Activated CD8-positive, alpha-beta T cell treated with anti-CD3 and anti-CD28 coated beads for 36 hours (primary cell): ENCODE measurements around the gene ZC3HAV1. TPM values are rescaled to one million over a fixed set of nuclear protein-coding genes. Genes with fewer than 3 reads are reported as not detected.

Experiments used
- ATAC-seq: fragments of 200-7000 bp; cut with Tn5 transposase; one replicate; pipeline ENCODE4 v1.10.0; 2021; ENCODE audit warnings: mild to moderate bottlenecking, moderate library complexity
- CTCF ChIA-PET: fragments of 350-600 bp; sonication (Branson Sonifier 250); formaldehyde crosslinking; loops from one replicate; lab custom pipeline; 2021; ENCODE audit warnings: antibody characterized with exemption; lab: Charles Lee
- POLR2A ChIA-PET: fragments of 350-600 bp; sonication (Branson Sonifier 250); formaldehyde crosslinking; loops from one replicate; lab custom pipeline; 2021; ENCODE audit warnings: antibody characterized with exemption; lab: Charles Lee
- DNase-seq: peaks from one replicate; pipeline ENCODE4 v3.0.0-alpha.2; 2020
- H3K27ac Mint-ChIP-seq: one replicate; pipeline ENCODE4 v1.8.0; 2021; ENCODE audit warnings: mild to moderate bottlenecking, mixed read lengths
- H3K27me3 Mint-ChIP-seq: one replicate; pipeline ENCODE4 v1.8.0; 2021; ENCODE audit warnings: mixed read lengths
- H3K36me3 Mint-ChIP-seq: one replicate; pipeline ENCODE4 v1.8.0; 2021; ENCODE audit warnings: low read depth, mixed read lengths
- H3K4me1 Mint-ChIP-seq: one replicate; pipeline ENCODE4 v1.8.0; 2021; ENCODE audit warnings: low read depth, mixed read lengths
- H3K4me3 Mint-ChIP-seq: one replicate; pipeline ENCODE4 v1.8.0; 2021; ENCODE audit warnings: mild to moderate bottlenecking, moderate library complexity, mixed read lengths
- H3K9me3 Mint-ChIP-seq: one replicate; pipeline ENCODE4 v1.8.0; 2021; ENCODE audit warnings: mixed read lengths
- CTCF ChIP-seq: fragments of 200-600 bp; IDR thresholded peaks from one replicate; pipeline ENCODE4 v1.8.0; 2022; ENCODE audit warnings: antibody characterized with exemption, mild to moderate bottlenecking
- intact Hi-C: fragments of 100-400 bp; cut with micrococcal nuclease; formaldehyde crosslinking; loops from one replicate; pipeline ENCODE4 v1.10.0; 2022
- total RNA-seq, 2 experiments: library from RNA; stranded (reverse); gene quantifications; one replicate each; pipeline ENCODE4 v1.2.3, GENCODE V29; 2021

Gene ZC3HAV1
- total RNA-seq, result 100 to 1,000 TPM; 125 to 128 TPM

DNA sequence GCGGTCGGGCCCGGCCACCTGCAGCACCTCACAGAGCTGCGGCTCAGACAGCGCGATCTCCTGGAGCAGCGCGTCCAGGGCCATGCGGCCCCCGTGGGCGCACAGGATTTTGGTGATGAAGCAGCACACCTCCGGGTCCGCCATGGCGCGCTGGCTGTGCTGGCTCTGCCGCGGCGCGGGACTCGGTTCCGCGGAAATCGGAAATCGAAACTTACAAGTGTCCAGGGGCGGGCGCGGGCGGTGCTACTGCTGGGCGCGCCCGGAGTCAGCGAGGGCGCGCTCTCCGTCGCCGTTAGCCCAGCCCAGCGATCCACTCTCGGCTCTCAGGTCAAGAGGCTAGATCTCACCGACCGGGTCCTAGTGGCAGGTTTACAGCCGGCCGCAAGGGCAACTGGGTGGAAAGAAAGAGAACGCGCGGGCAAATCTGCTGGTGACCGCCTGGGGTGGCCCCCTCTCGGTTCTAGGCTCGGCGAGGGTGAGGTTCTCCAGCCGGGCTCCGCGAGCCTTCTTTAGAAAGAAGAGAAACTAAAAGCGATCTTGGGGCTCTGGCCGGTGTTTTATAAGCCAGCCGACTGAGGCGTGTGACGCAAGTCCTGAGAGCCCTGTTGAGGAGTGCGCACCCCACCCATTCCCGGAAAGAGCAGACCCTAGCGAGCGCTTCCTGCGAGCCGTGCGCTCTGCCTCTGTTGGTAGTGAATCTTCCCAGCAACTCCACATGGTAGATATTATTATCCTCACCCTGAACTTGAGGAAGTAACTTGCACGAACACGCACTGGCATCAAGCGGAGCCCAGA lies at the start of gene ZC3HAV1:
TSS of gene ZC3HAV1 (minus strand) at position 533 of the 795 bp plus-strand sequence. CDS start at position 144, 389 bp downstream.
- TF ChIP-seq CTCF, result no peak
- H3K4me3 Mint-ChIP-seq, result peak within 1 kb of the TSS; percentile 85
- peak within 1 kb of the TSS; percentile 96 for H3K27ac Mint-ChIP-seq
- DNase-seq (peak; percentile 93), ATAC-seq (peak; percentile 79)
- no peaks in the 10 kb centered on the region for H3K27me3 Mint-ChIP-seq
- H3K4me1 Mint-ChIP-seq, result peaks cover 32% of the 10 kb centered on the region
- ChIA-PET POLR2A (interaction anchor here (0.7 to 2.2 kb wide), 5 partner anchors 7 to 24 kb away, joined by 3 to 6 read pairs (median 3); no protein-coding TSS in a partner anchor), CTCF (no interaction called here)
- peaks cover 42% of the 10 kb centered on the region for H3K36me3 Mint-ChIP-seq
- intact Hi-C loops, result loop anchor here (5.0 kb wide), 2 partner anchors 233 to 248 kb away; partner anchors contain the start of genes FMC1 and LUC7L2
- H3K9me3 Mint-ChIP-seq, result no peaks in the 10 kb centered on the region

- Mint-ChIP-seq H3K36me3 (peaks cover 8% of the 10 kb centered on the region), H3K27ac (no peak overlapping the region), H3K9me3 (peaks cover 2% of the 10 kb centered on the region), H3K4me1 (peaks cover 11% of the 10 kb centered on the region), H3K27me3 (no peaks in the 10 kb centered on the region), H3K4me3 (no peak overlapping the region)
- ChIA-PET POLR2A (interaction anchor here (0.6 kb wide), 1 partner anchor 94 kb away, joined by 3 read pairs; no protein-coding TSS in a partner anchor), CTCF (no interaction called here)
- TF ChIP-seq CTCF, result no peak
- ATAC-seq, result peak; percentile 61
- intact Hi-C loops, result no loop called here
- no peak for DNase-seq
These were observed 44.3 kb upstream of the ZC3HAV1 start for GRCh38 chr7:139153832-139154231.

DNA sequence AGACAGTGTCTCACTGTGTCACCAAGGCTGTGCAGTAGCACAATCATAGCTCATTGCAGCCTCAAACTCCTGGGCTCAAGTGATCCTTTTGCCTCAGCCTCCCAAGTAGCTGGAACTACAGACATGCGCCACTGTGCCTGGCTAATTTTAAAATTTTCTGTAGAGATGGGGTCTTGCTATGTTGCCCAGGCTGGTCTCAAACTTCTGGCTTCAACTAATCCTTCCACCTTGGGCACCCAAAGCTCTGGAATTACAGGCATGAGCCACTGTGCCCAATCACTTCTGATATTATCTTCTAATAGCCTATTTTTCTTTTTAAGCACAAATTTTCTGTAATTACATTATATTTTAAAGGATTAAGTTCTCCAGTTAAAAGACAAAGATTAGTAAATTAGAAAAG lies 42.6 kb upstream of the ZC3HAV1 start:
- intact Hi-C loops, result no loop called here
- Mint-ChIP-seq H3K9me3 (no peaks in the 10 kb centered on the region), H3K4me3 (no peak overlapping the region), H3K27me3 (no peaks in the 10 kb centered on the region), H3K4me1 (peaks cover 11% of the 10 kb centered on the region), H3K27ac (no peak overlapping the region), H3K36me3 (peaks cover 10% of the 10 kb centered on the region)
- DNase-seq, result no peak
- POLR2A ChIA-PET, result interaction anchor here (0.6 to 1.7 kb wide), 2 partner anchors 18 to 218 kb away, joined by 3 to 4 read pairs; a partner anchor contains a TSS
- CTCF ChIA-PET, result no interaction called here
- TF ChIP-seq CTCF, result no peak
- ATAC-seq, result no peak

- ATAC-seq (no peak), DNase-seq (no peak)
- Mint-ChIP-seq H3K4me3 (no peak overlapping the region), H3K27ac (no peak overlapping the region), H3K9me3 (no peaks in the 10 kb centered on the region), H3K4me1 (peaks cover 4% of the 10 kb centered on the region), H3K27me3 (no peaks in the 10 kb centered on the region), H3K36me3 (peaks cover 11% of the 10 kb centered on the region)
- POLR2A ChIA-PET, result no interaction called here
- no peak for TF ChIP-seq CTCF
- intact Hi-C loops, result no loop called here
- CTCF ChIA-PET, result interaction anchor here (1.0 kb wide), 1 partner anchor 295 kb away, joined by 3 read pairs; no protein-coding TSS in a partner anchor
These were observed 29.6 kb upstream of the ZC3HAV1 start for GRCh38 chr7:139139150-139139549.
